ENCODE measurements around the gene DSCAM.

Gene DSCAM

DNA sequence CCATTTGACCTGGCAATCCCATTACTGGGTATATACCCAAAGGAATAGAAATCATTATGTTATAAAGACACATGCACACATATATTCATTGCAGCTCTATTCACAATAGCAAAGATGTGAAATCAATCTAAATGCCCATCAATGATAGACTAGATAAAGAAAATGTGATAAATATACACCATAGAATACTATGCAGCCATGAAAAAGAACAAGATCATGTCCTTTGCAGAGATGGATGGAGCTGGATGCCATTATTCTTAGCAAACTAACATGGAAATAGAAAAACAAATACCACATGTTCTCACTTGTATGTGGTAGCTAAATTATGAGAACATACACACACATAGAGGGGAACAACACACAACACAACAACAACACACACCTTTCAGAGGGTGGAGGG, 731.2 kb downstream of the DSCAM start:
- TF ChIP-seq ZBTB7A (IDR thresholded peaks at IDR 0.05; ENCODE audit: low read depth): no peak
- no peak for TF ChIP-seq CEBPB (IDR thresholded peaks at IDR 0.05)
- no peak for TF ChIP-seq YY1 (IDR thresholded peaks at IDR 0.05; ENCODE audit: low read depth)
- TF ChIP-seq, protein P1, sequence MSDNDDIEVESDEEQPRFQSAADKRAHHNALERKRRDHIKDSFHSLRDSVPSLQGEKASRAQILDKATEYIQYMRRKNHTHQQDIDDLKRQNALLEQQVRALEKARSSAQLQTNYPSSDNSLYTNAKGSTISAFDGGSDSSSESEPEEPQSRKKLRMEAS (IDR thresholded peaks at IDR 0.05): no peak
- no peak for TF ChIP-seq TAF1 (IDR thresholded peaks at IDR 0.05; ENCODE audit: low read depth)
- no peak for TF ChIP-seq FOXM1 (IDR thresholded peaks at IDR 0.05; ENCODE audit: borderline replicate concordance, low read depth)
- TF ChIP-seq, protein P2, sequence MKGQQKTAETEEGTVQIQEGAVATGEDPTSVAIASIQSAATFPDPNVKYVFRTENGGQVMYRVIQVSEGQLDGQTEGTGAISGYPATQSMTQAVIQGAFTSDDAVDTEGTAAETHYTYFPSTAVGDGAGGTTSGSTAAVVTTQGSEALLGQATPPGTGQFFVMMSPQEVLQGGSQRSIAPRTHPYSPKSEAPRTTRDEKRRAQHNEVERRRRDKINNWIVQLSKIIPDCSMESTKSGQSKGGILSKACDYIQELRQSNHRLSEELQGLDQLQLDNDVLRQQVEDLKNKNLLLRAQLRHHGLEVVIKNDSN (IDR thresholded peaks at IDR 0.05): no peak

DNA sequence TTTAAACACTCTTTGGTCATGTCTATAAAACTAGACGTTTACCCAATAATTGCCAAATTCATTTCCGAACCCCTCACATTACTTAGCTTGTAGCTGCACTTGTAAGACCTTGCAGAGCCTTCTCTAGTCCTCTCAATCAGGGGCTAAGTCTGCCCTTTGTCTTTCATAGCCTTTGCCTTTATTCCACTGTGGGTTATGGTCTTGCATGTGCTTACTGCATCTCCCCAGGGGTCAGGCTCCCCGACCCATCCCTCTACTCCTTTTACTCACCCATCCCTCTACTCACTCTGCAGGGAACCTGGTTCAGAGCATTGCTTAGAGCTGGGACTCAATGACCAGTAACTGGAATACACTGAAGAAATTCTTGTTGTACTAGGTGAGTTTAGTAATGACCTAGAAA, 744.3 kb downstream of the DSCAM start:
- TF ChIP-seq RAD21 (IDR thresholded peaks at IDR 0.05; ENCODE audit: low read depth) (no peak), YY1 (IDR thresholded peaks at IDR 0.05; ENCODE audit: low read depth) (no peak), TCF12 (IDR thresholded peaks at IDR 0.05; ENCODE audit: low read depth) (no peak), CREB1 (IDR thresholded peaks at IDR 0.05; ENCODE audit: low read depth) (no peak), EP300 (IDR thresholded peaks at IDR 0.05; ENCODE audit: borderline replicate concordance) (no peak), CEBPB (IDR thresholded peaks at IDR 0.05) (no peak)
- TF ChIP-seq, protein P1 (IDR thresholded peaks at IDR 0.05): no peak
- TF ChIP-seq, protein P2 (IDR thresholded peaks at IDR 0.05): no peak

DNA sequence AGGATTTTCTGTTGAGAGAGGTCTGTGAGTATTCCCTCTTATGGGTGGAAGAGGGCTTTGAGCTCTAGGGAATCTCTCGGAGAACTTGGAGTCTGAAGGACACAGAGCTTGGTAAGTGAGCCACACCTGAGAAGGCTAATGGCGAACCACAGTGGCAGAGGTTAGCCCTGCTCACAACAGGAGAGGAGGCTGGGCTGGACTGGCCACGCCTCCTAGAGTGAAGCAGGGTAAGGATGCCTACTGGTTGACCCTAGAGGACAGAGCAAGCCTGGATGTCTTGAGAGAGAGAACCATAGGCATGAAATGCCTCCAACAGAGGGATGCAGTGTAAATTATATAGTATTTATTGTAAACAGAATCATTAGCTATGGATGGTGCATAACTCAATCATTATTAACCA, 747.1 kb downstream of the DSCAM start:
- TF ChIP-seq FOXM1 (IDR thresholded peaks at IDR 0.05; ENCODE audit: borderline replicate concordance, low read depth): no peak
- TF ChIP-seq RAD21 (IDR thresholded peaks at IDR 0.05; ENCODE audit: low read depth): no peak
- TF ChIP-seq YY1 (IDR thresholded peaks at IDR 0.05; ENCODE audit: low read depth): no peak
- TF ChIP-seq, protein P2 (IDR thresholded peaks at IDR 0.05): no peak
- TF ChIP-seq, protein P3, sequence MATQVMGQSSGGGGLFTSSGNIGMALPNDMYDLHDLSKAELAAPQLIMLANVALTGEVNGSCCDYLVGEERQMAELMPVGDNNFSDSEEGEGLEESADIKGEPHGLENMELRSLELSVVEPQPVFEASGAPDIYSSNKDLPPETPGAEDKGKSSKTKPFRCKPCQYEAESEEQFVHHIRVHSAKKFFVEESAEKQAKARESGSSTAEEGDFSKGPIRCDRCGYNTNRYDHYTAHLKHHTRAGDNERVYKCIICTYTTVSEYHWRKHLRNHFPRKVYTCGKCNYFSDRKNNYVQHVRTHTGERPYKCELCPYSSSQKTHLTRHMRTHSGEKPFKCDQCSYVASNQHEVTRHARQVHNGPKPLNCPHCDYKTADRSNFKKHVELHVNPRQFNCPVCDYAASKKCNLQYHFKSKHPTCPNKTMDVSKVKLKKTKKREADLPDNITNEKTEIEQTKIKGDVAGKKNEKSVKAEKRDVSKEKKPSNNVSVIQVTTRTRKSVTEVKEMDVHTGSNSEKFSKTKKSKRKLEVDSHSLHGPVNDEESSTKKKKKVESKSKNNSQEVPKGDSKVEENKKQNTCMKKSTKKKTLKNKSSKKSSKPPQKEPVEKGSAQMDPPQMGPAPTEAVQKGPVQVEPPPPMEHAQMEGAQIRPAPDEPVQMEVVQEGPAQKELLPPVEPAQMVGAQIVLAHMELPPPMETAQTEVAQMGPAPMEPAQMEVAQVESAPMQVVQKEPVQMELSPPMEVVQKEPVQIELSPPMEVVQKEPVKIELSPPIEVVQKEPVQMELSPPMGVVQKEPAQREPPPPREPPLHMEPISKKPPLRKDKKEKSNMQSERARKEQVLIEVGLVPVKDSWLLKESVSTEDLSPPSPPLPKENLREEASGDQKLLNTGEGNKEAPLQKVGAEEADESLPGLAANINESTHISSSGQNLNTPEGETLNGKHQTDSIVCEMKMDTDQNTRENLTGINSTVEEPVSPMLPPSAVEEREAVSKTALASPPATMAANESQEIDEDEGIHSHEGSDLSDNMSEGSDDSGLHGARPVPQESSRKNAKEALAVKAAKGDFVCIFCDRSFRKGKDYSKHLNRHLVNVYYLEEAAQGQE (IDR thresholded peaks at IDR 0.05; ENCODE audit: low read depth): no peak
- no peak for TF ChIP-seq EP300 (IDR thresholded peaks at IDR 0.05; ENCODE audit: borderline replicate concordance)
- TF ChIP-seq TEAD4 (IDR thresholded peaks at IDR 0.05): no peak
- TF ChIP-seq EGR1 (IDR thresholded peaks at IDR 0.05): no peak
- TF ChIP-seq TAF1 (IDR thresholded peaks at IDR 0.05; ENCODE audit: low read depth): no peak
- TF ChIP-seq CREB1 (IDR thresholded peaks at IDR 0.05; ENCODE audit: low read depth): no peak
- no peak for TF ChIP-seq NFIC (IDR thresholded peaks at IDR 0.05)
- TF ChIP-seq, protein P1 (IDR thresholded peaks at IDR 0.05): no peak
- TF ChIP-seq ZBTB7A (IDR thresholded peaks at IDR 0.05; ENCODE audit: low read depth): no peak
- no peak for TF ChIP-seq CEBPB (IDR thresholded peaks at IDR 0.05)
- no peak for TF ChIP-seq TCF12 (IDR thresholded peaks at IDR 0.05; ENCODE audit: low read depth)

GRCh38 chr21:40095477-40095876, 751.5 kb downstream of the DSCAM start:
- TF ChIP-seq NFIC (IDR thresholded peaks at IDR 0.05): no peak
- no peak for TF ChIP-seq YY1 (IDR thresholded peaks at IDR 0.05; ENCODE audit: low read depth)
- no peak for TF ChIP-seq TEAD4 (IDR thresholded peaks at IDR 0.05)
- TF ChIP-seq TCF12 (IDR thresholded peaks at IDR 0.05; ENCODE audit: low read depth): no peak
- TF ChIP-seq CEBPB (IDR thresholded peaks at IDR 0.05): no peak
- no peak for TF ChIP-seq EP300 (IDR thresholded peaks at IDR 0.05; ENCODE audit: borderline replicate concordance)
- no peak for TF ChIP-seq EGR1 (IDR thresholded peaks at IDR 0.05)
- TF ChIP-seq TAF1 (IDR thresholded peaks at IDR 0.05; ENCODE audit: low read depth): no peak
- TF ChIP-seq CREB1 (IDR thresholded peaks at IDR 0.05; ENCODE audit: low read depth): no peak
- no peak for TF ChIP-seq FOXM1 (IDR thresholded peaks at IDR 0.05; ENCODE audit: borderline replicate concordance, low read depth)
- no peak for TF ChIP-seq ZBTB7A (IDR thresholded peaks at IDR 0.05; ENCODE audit: low read depth)
- TF ChIP-seq, protein P2 (IDR thresholded peaks at IDR 0.05): no peak
- TF ChIP-seq, protein P1 (IDR thresholded peaks at IDR 0.05): no peak
- TF ChIP-seq RAD21 (IDR thresholded peaks at IDR 0.05; ENCODE audit: low read depth): no peak
- TF ChIP-seq, protein P3 (IDR thresholded peaks at IDR 0.05; ENCODE audit: low read depth): no peak

DNA sequence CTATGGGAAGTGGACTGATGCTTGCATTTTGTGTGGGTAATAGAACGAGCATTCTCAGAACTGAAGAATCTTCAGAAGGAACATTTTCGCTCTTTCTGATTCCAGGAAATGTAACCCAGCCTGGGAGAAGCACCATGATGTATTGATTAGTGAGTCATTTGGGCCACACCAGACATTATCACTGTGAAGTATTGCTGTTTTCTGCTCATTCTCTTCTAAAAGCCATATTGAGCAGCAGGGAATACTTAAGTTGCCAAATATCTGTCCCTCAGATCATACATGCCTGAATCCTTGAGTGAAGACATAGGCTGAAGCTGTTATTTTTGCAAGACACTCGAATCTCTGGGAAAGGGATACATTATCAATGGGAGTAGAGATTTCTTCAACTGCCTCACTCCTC, 766.6 kb downstream of the DSCAM start:
- TF ChIP-seq ZBTB7A (IDR thresholded peaks at IDR 0.05; ENCODE audit: low read depth) (no peak), EGR1 (IDR thresholded peaks at IDR 0.05) (no peak), FOXM1 (IDR thresholded peaks at IDR 0.05; ENCODE audit: borderline replicate concordance, low read depth) (no peak), TAF1 (IDR thresholded peaks at IDR 0.05; ENCODE audit: low read depth) (no peak), TEAD4 (IDR thresholded peaks at IDR 0.05) (no peak), NFIC (IDR thresholded peaks at IDR 0.05) (no peak), EP300 (IDR thresholded peaks at IDR 0.05; ENCODE audit: borderline replicate concordance) (no peak), CEBPB (IDR thresholded peaks at IDR 0.05) (no peak), CREB1 (IDR thresholded peaks at IDR 0.05; ENCODE audit: low read depth) (no peak)
- TF ChIP-seq, protein P1 (IDR thresholded peaks at IDR 0.05): no peak

All from Ishikawa (cell line).